ENCODE data around the gene IL36A. TPM values are rescaled to one million over a fixed set of nuclear protein-coding genes. Genes with fewer than 3 reads are reported as not detected.

Gene IL36A
- total and polyA plus RNA-seq, 9 of the 15 experiments (the other 6 are each of a cell fraction or from before 2014, with no cell fraction given) = not detected

DNA sequence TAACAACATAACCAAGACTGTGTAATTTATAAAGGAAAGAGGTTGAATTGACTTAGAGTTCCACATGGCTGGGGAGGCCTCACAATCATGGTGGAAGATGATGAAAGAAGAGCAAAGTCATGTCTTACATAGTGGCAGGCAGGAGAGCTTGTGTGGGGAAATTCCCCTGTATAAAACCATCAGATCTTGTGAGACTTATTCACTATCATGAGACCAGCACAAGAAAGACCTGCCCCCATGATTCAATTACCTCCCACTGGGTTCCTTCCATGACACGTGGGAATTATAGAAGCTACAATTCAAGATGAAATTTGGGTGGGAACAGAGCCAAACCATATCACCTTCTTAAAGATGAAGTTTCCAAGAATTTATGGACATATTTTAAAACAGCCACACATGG, 51.3 kb downstream of the IL36A start:
- FAIRE-seq (no peak), DNase-seq (ENCODE audit: extremely low read depth in 1 of 4, low spot score in 3 of 4) (no peak), ATAC-seq (no peak)
- Histone ChIP-seq H3K4me3 (no peak overlapping the region), H3K79me2 (ENCODE audit: control insufficient read depth, insufficient read depth, low read length) (no peaks in the 10 kb centered on the region), H4K20me1 (replicated peaks; ENCODE audit: control insufficient read depth, insufficient read depth, low read length) (no peaks in the 10 kb centered on the region), H3K4me1 (replicated peaks in 1 of 2; ENCODE audit: control insufficient read depth in 2 of 2, insufficient read depth in 2 of 2, low read length in 2 of 2) (peaks cover 0 to under 1% of the 10 kb centered on the region in 2 experiments; a peak in 1 of 5 replicates), H3K9me3 (replicated peaks; ENCODE audit: control insufficient read depth, insufficient read depth, low read depth, low read length) (no peaks in the 10 kb centered on the region), H3K4me2 (ENCODE audit: insufficient read depth, low read length) (no peak overlapping the region), H3K27ac (ENCODE audit: extremely low read depth, low read depth, low read length) (no peak overlapping the region), H3K9me1 (ENCODE audit: control insufficient read depth, insufficient read depth, low read length) (no peaks in the 10 kb centered on the region), H3K27me3 (ENCODE audit: control insufficient read depth in 2 of 2, insufficient read depth in 2 of 2, low read length in 2 of 2) (peaks cover 0 to 10% of the 10 kb centered on the region in 2 experiments; a peak in 2 of 5 replicates), H3K9ac (ENCODE audit: insufficient read depth in 1 of 2, low read depth in 2 of 2, low read length in 2 of 2) (no peak overlapping the region), H2AFZ (ENCODE audit: low read depth, low read length) (no peak overlapping the region), H3K36me3 (ENCODE audit: control insufficient read depth, insufficient read depth, low read length) (no peaks in the 10 kb centered on the region)
- intact Hi-C loops (cut with micrococcal nuclease) = no loop called here
- 0% methylated on average over 1 of the region's 1 CpG for WGBS (ENCODE audit: insufficient coverage, low coverage, missing lambda C conversion rate)
- TF ChIP-seq ETV5 (CRISPR knock-in tag; IDR thresholded peaks at IDR 0.05; ENCODE audit: low read depth) (no peak), GTF2F1 (IDR thresholded peaks at IDR 0.05; ENCODE audit: low read depth, low read length) (no peak), BRF1 (IDR thresholded peaks at IDR 0.05; ENCODE audit: borderline replicate concordance, extremely low read depth, insufficient read length) (no peak), ZC3H8 (IDR thresholded peaks at IDR 0.05) (no peak), MYC (IDR thresholded peaks at IDR 0.05; ENCODE audit: low read depth, low read length) (no peak), MYC (CRISPR knock-in tag; IDR thresholded peaks at IDR 0.05; ENCODE audit: borderline replicate concordance, low read depth) (no peak), CTBP1 (IDR thresholded peaks at IDR 0.05; ENCODE audit: borderline replicate concordance) (no peak), ATF7 (IDR thresholded peaks at IDR 0.05) (no peak), OTX1 (CRISPR knock-in tag; IDR thresholded peaks at IDR 0.05) (no peak), ZNF766 (CRISPR knock-in tag; conservative IDR thresholded peaks at IDR 0.05) (no peak), MBD1 (CRISPR knock-in tag; IDR thresholded peaks at IDR 0.05) (no peak)
- TF ChIP-seq, protein P1, sequence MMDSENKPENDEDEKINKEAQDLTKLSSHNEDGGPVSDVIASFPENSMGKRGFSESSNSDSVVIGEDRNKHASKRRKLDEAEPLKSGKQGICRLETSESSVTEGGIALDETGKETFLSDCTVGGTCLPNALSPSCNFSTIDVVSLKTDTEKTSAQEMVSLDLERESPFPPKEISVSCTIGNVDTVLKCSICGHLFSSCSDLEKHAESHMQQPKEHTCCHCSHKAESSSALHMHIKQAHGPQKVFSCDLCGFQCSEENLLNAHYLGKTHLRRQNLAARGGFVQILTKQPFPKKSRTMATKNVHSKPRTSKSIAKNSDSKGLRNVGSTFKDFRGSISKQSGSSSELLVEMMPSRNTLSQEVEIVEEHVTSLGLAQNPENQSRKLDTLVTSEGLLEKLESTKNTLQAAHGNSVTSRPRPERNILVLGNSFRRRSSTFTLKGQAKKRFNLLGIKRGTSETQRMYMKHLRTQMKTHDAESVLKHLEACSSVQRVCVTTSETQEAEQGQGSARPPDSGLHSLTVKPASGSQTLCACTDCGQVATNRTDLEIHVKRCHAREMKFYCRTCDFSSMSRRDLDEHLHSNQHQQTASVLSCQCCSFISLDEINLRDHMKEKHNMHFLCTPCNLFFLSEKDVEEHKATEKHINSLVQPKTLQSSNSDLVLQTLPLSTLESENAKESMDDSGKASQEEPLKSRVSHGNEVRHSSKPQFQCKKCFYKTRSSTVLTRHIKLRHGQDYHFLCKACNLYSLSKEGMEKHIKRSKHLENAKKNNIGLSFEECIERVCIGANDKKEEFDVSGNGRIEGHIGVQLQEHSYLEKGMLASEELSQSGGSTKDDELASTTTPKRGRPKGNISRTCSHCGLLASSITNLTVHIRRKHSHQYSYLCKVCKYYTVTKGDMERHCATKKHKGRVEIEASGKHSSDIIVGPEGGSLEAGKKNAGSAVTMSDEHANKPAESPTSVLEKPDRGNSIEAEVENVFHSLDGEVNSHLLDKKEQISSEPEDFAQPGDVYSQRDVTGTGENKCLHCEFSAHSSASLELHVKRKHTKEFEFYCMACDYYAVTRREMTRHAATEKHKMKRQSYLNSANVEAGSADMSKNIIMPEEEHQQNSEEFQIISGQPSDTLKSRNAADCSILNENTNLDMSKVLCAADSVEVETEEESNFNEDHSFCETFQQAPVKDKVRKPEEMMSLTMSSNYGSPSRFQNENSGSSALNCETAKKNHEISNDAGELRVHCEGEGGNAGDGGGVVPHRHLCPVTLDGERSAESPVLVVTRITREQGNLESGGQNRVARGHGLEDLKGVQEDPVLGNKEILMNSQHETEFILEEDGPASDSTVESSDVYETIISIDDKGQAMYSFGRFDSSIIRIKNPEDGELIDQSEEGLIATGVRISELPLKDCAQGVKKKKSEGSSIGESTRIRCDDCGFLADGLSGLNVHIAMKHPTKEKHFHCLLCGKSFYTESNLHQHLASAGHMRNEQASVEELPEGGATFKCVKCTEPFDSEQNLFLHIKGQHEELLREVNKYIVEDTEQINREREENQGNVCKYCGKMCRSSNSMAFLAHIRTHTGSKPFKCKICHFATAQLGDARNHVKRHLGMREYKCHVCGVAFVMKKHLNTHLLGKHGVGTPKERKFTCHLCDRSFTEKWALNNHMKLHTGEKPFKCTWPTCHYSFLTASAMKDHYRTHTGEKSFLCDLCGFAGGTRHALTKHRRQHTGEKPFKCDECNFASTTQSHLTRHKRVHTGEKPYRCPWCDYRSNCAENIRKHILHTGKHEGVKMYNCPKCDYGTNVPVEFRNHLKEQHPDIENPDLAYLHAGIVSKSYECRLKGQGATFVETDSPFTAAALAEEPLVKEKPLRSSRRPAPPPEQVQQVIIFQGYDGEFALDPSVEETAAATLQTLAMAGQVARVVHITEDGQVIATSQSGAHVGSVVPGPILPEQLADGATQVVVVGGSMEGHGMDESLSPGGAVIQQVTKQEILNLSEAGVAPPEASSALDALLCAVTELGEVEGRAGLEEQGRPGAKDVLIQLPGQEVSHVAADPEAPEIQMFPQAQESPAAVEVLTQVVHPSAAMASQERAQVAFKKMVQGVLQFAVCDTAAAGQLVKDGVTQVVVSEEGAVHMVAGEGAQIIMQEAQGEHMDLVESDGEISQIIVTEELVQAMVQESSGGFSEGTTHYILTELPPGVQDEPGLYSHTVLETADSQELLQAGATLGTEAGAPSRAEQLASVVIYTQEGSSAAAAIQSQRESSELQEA (IDR thresholded peaks at IDR 0.05; ENCODE audit: low read depth) = no peak
- TF ChIP-seq, protein P2, sequence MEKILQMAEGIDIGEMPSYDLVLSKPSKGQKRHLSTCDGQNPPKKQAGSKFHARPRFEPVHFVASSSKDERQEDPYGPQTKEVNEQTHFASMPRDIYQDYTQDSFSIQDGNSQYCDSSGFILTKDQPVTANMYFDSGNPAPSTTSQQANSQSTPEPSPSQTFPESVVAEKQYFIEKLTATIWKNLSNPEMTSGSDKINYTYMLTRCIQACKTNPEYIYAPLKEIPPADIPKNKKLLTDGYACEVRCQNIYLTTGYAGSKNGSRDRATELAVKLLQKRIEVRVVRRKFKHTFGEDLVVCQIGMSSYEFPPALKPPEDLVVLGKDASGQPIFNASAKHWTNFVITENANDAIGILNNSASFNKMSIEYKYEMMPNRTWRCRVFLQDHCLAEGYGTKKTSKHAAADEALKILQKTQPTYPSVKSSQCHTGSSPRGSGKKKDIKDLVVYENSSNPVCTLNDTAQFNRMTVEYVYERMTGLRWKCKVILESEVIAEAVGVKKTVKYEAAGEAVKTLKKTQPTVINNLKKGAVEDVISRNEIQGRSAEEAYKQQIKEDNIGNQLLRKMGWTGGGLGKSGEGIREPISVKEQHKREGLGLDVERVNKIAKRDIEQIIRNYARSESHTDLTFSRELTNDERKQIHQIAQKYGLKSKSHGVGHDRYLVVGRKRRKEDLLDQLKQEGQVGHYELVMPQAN (IDR thresholded peaks at IDR 0.05; ENCODE audit: borderline replicate concordance) = no peak
- POLR2A ChIA-PET = no interaction called here
- CTCF ChIA-PET (ENCODE audit: low intra/inter-chr PET ratio) = no interaction called here
- BruUV-seq (replicated peaks) = no TSS peak
- in situ Hi-C loops (cut with MboI) = no loop called here
